Activated CD8-positive, alpha-beta memory T cell treated with anti-CD3 and anti-CD28 coated beads, Interleukin-2, amount 50 U/mL, for 24 hours (primary cell): Measurements from ENCODE around the gene PRAMEF27.
"Not testable (repeated sequence)": the region's sequence is repeated elsewhere in the genome, so short reads cannot be mapped to it uniquely, and the experiment has no call there.

Source experiments
- DNase-seq: peaks from one replicate; pipeline ENCODE4 v3.0.0-alpha.2; 2020; ENCODE audit errors: extremely low read depth

PRAMEF27 gene

DNA sequence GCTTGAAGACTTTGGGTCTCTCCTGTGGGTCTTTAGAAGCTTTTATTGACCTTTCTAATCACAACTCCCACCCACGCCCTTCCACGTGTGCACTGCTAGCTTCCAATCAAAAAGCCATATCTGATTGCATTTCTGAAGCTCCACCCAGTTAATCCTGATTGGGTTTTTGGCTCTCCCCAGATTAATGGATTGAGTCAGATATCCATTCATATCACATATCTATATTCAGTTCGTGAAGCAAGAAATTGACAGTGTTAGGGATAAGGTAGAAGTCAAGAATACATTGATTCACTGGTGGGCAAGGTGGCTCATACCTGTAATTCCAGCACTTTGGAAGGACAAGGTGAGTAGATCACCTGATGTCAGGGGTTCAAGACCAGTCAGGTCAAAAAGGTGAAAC lies at the start of gene PRAMEF27:
PRAMEF27 (minus strand) TSS at position 101 of the 400 bp plus-strand sequence. CDS start 2,916 bp downstream, outside the sequence.
- DNase-seq, result not testable (repeated sequence)

DNA sequence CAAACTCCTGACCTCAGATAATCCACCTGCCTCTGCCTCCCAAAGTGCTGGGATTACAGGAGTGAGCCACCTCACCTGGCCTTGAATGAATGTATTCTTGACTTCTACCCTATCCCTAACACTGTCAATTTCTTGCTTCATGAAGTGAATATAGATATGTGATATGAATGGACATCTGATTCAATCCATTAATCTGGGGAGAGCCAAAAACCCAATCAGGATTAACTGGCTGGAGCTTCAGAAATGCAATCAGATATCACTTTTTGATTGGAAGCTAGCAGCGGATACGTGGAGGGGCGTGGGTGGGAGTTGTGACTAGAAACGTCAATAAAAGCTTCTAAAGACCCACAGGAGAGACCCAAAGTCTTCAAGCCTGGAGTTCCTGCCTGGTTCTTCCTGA lies 14.1 kb upstream of the PRAMEF27 start, which contains the start of gene PRAMEF25:
PRAMEF25 (plus strand) TSS at position 301 of the 400 bp plus-strand sequence. CDS start 2,920 bp downstream, outside the sequence.
- DNase-seq, result not testable (repeated sequence)

DNA sequence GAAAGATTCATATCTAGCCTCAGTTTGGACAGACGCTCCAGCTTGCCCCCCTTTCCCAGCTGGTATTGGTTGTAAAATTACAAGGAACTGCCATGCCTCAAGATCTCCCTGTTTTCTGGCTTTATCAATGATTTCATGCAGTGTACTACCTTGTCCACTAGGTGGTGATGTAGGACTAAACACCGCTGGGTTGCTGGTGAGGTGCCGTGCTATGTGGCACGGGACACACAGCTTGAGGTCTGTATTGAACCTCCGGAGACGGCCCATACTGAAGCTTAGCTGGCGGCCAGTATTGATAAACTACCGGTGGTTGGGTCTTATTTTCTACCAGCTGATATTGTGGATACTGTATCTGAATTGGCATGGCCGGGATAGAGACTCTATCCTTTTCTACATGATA lies 36.5 kb downstream of the PRAMEF27 start:
- DNase-seq, result not testable (repeated sequence)

DNA sequence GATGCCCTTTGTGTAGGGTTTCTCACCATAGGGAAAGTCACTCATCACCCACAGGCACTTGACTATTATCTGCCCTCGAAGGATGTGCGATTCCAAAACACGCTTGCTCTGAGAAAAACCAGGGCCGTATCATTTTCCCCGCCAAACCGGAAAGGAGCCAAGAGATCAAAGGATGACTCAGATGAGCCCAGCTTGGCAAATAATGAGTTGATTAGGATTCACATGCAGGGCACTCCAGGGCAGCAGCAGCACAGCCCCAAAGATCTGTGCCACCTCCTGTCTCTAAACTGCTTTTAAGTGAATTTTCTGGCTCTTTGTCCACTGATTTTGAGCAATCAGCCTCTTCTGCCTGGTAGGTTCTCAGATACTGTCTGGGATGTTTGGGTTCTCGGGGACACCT lies 44.4 kb downstream of the PRAMEF27 start:
- DNase-seq, result not testable (repeated sequence)

DNA sequence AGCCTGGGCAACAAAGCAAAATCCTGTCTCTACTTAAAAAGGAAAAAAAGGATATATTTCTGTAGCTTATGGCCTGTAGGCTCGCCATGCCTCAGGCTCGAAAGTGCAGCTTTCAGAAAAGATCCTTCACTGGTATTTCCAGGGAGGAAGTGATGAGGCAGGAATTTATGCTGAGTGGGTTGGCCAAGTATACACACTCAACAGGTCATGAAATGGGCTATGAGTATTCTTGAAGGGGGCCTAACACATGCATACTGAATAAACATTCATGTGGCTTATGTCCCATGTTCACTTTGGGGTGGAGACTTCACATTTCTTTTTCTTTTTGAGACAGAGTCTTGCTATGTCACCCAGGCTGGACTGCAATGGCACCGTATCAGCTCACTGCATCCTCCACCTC lies 47.0 kb downstream of the PRAMEF27 start:
- DNase-seq, result not testable (repeated sequence)

DNA sequence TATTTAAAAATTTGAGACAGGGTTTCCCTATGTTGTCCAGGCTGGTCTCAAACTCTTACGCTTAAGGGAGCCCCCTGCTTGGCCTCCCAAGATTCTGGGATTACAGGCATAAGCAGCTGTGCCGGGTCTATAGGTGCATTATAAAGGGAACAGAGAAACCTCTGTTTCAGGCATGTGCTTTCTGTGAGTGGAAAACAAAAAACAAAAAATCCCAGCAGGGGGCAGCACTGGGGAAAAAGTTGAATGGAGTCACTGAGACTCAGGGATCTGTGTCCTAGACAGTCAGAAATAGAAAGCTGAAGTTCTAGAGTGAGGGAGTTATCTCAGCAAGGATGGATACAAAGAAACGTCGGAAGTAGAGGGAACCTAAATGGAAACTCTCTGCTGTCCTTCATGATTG lies 50.6 kb downstream of the PRAMEF27 start:
- DNase-seq, result not testable (repeated sequence)
